GM23338 (cell line): ENCODE results near the gene DDAH2. TPM values are rescaled to one million over a fixed set of nuclear protein-coding genes. Genes with fewer than 3 reads are reported as not detected.

ENCODE experiments used
- ATAC-seq: fragments of 200-7000 bp; cut with Tn5 transposase; 3 replicates; pipeline ENCODE4 v1.9.1; 2020
- DNase-seq: peaks from one replicate; pipeline ENCODE4 v3.0.0-alpha.2; 2015; ENCODE audit warnings: low spot score
- H2AFZ ChIP-seq: fragments of 200-600 bp; sonication (generic); 2 replicates; pipeline ENCODE4 v1.8.0; 2016; ENCODE audit warnings: antibody characterized with exemption, mild to moderate bottlenecking, moderate library complexity
- H3F3A ChIP-seq: fragments of 200-600 bp; sonication (generic); replicated peaks from 2 replicates; pipeline ENCODE4 v1.8.0; 2017; ENCODE audit warnings: antibody characterized with exemption, mixed run types, low read depth
- H3K27ac ChIP-seq: fragments of 200-600 bp; sonication (generic); 2 replicates; pipeline ENCODE4 v1.6.1; 2016; ENCODE audit warnings: low read depth
- H3K27me3 ChIP-seq: fragments of 200-600 bp; sonication (generic); 2 replicates; pipeline ENCODE4 v1.8.0; 2016; ENCODE audit warnings: mild to moderate bottlenecking, mixed run types, moderate library complexity; ENCODE audit not compliant: insufficient read depth
- H3K36me3 ChIP-seq: fragments of 200-600 bp; sonication (generic); 2 replicates; pipeline ENCODE4 v1.8.0; 2016; ENCODE audit warnings: mild to moderate bottlenecking; ENCODE audit not compliant: insufficient read depth
- H3K4me1 ChIP-seq: fragments of 200-600 bp; sonication (generic); 2 replicates; pipeline ENCODE4 v1.8.0; 2016; ENCODE audit warnings: mild to moderate bottlenecking, moderate library complexity; ENCODE audit not compliant: insufficient read depth
- H3K4me2 ChIP-seq: fragments of 200-600 bp; sonication (generic); 2 replicates; pipeline ENCODE4 v1.7.1; 2017; ENCODE audit warnings: mixed run types
- H3K4me3 ChIP-seq: fragments of 200-600 bp; sonication (generic); 2 replicates; pipeline ENCODE4 v1.6.1; 2016; ENCODE audit warnings: mixed run types
- H3K79me2 ChIP-seq: fragments of 200-600 bp; sonication (generic); replicated peaks from 2 replicates; pipeline ENCODE4 v1.8.0; 2017; ENCODE audit warnings: mild to moderate bottlenecking; ENCODE audit not compliant: insufficient read depth
- H3K9me2 ChIP-seq: fragments of 200-600 bp; sonication (generic); 2 replicates; pipeline ENCODE4 v1.8.0; 2017; ENCODE audit not compliant: insufficient read depth
- H4K20me1 ChIP-seq: fragments of 200-600 bp; sonication (generic); replicated peaks from 2 replicates; pipeline ENCODE4 v1.8.0; 2017; ENCODE audit warnings: mild to moderate bottlenecking; ENCODE audit not compliant: insufficient read depth
- H3K27ac Mint-ChIP-seq: 2 replicates; pipeline ENCODE4 v1.8.0; 2020; ENCODE audit warnings: inconsistent platforms, mild to moderate bottlenecking, moderate library complexity, mixed read lengths
- H3K27me3 Mint-ChIP-seq: 3 replicates; pipeline ENCODE4 v1.8.0; 2022; ENCODE audit warnings: low read depth, mild to moderate bottlenecking, moderate library complexity, mixed read lengths, inconsistent platforms; ENCODE audit not compliant: insufficient read depth, poor library complexity
- H3K36me3 Mint-ChIP-seq: 3 replicates; pipeline ENCODE4 v1.8.0; 2021; ENCODE audit warnings: low read depth, mild to moderate bottlenecking, inconsistent platforms, moderate library complexity, mixed read lengths
- H3K4me1 Mint-ChIP-seq: 3 replicates; pipeline ENCODE4 v1.8.0; 2020; ENCODE audit warnings: mild to moderate bottlenecking, inconsistent platforms, mixed read lengths
- H3K4me3 Mint-ChIP-seq: 3 replicates; pipeline ENCODE4 v1.8.0; 2021; ENCODE audit warnings: moderate library complexity, mild to moderate bottlenecking, inconsistent platforms, mixed read lengths
- H3K9me3 Mint-ChIP-seq: 3 replicates; pipeline ENCODE4 v1.8.0; 2020; ENCODE audit warnings: moderate library complexity, mild to moderate bottlenecking, inconsistent platforms, mixed read lengths
- CTCF ChIP-seq, 2 experiments: fragments of 200-600 bp in 1 of 2; sonication (generic) in 1 of 2; conservative IDR thresholded peaks; 2 replicates each; pipeline versions ENCODE4 v1.5.1 to v1.6.1; 2016 to 2017; ENCODE audit warnings: antibody characterized with exemption in 2 of 2, low read depth in 2 of 2, mild to moderate bottlenecking in 2 of 2, moderate library complexity in 1 of 2
- ETS1 ChIP-seq: IDR thresholded peaks from 2 replicates; pipeline ENCODE4 v1.6.1; 2016; ENCODE audit warnings: antibody characterized with exemption
- EZH2phosphoT487 ChIP-seq: fragments of 200-600 bp; sonication (generic); IDR thresholded peaks from one replicate; pipeline ENCODE4 v1.8.1; 2018; ENCODE audit warnings: antibody characterized with exemption; ENCODE audit not compliant: unreplicated experiment
- JUNB ChIP-seq: IDR thresholded peaks from one replicate; pipeline ENCODE4 v1.6.1; 2016; ENCODE audit warnings: antibody characterized with exemption; ENCODE audit not compliant: unreplicated experiment
- NANOG ChIP-seq: IDR thresholded peaks from 2 replicates; pipeline ENCODE4 v1.6.1; 2016; ENCODE audit warnings: antibody characterized with exemption, borderline replicate concordance
- REST ChIP-seq: IDR thresholded peaks from one replicate; pipeline ENCODE4 v1.6.1; 2018; ENCODE audit warnings: antibody characterized with exemption; ENCODE audit not compliant: unreplicated experiment
- ZNF462 ChIP-seq: fragments of 250-450 bp; sonication (Bioruptor Pico); IDR thresholded peaks from 2 replicates; pipeline ENCODE4 v1.5.0; 2020; ENCODE audit warnings: mild to moderate bottlenecking, moderate library complexity
- polyA plus RNA-seq: library from polyadenylated mRNA; unstranded; fragments of >200 nt; fragmentation: Nextera tagmentation; extraction: Ambion mirVana; gene quantifications from 2 replicates; pipeline ENCODE4 v1.2.1, GENCODE V29; 2016
- total RNA-seq: library from RNA; depleted of rRNA; stranded (reverse); fragments of >200 nt; shearing (Covaris generic); gene quantifications from 2 replicates; pipeline ENCODE4 v1.2.3, GENCODE V29; 2014

The DDAH2 gene
- total and polyA plus RNA-seq, 2 experiments from 2014 or later: 58.7 to 65.1 TPM

- TF ChIP-seq ZNF462 (no peak), CTCF (conservative IDR thresholded peaks at IDR 0.05; ENCODE audit: low read depth in 2 of 2) (no peak), EZH2phosphoT487 (no peak)
Measured at GRCh38 chr6:31744422-31744821, 15.3 kb upstream of the DDAH2 start (continued).

- no peak for DNase-seq
- Mint-ChIP-seq H3K4me1 (peaks cover 32% of the 10 kb centered on the region), H3K4me3 (no peak overlapping the region), H3K9me3 (no peaks in the 10 kb centered on the region; the same call in 2 of the 3 replicates), H3K27me3 (peaks cover 16% of the 10 kb centered on the region), H3K27ac (no peak overlapping the region), H3K36me3 (peaks cover 24% of the 10 kb centered on the region)
- H3K4me2 ChIP-seq: no peak overlapping the region
- H3K27ac ChIP-seq: no peak overlapping the region
- no peak for ATAC-seq
- no peak overlapping the region for H2AFZ ChIP-seq
- H3K79me2 ChIP-seq: no peaks in the 10 kb centered on the region
- no peak overlapping the region for H3K4me3 ChIP-seq
- H3K27me3 ChIP-seq: no peaks in the 10 kb centered on the region
- H3K4me1 ChIP-seq: peaks cover 22% of the 10 kb centered on the region
- H4K20me1 ChIP-seq: no peaks in the 10 kb centered on the region
- peaks cover 4% of the 10 kb centered on the region; the same call in 1 of the 2 replicates for H3K36me3 ChIP-seq
- peaks cover 5% of the 10 kb centered on the region for H3F3A ChIP-seq
- no peaks in the 10 kb centered on the region for H3K9me2 ChIP-seq
- TF ChIP-seq JUNB (no peak), ETS1 (no peak), NANOG (no peak), REST (no peak), CTCF (conservative IDR thresholded peaks at IDR 0.05; ENCODE audit: low read depth in 2 of 2) (no peak)
Measured at GRCh38 chr6:31742894-31743293, 13.8 kb upstream of the DDAH2 start.
